LNCAP (cell line): ENCODE measurements around the gene GGNBP2.

Experiments used
- CTCF ChIP-seq: fragments of 450-650 bp; IDR thresholded peaks from 2 replicates; pipeline ENCODE4 v1.5.1; 2017; ENCODE audit warnings: mild to moderate bottlenecking

Gene GGNBP2

GRCh38 chr17:36501963-36502362, 42.8 kb upstream of the GGNBP2 start:
- no peak for TF ChIP-seq CTCF

GRCh38 chr17:36503456-36504155, 41.1 kb upstream of the GGNBP2 start:
- no peak for TF ChIP-seq CTCF

DNA sequence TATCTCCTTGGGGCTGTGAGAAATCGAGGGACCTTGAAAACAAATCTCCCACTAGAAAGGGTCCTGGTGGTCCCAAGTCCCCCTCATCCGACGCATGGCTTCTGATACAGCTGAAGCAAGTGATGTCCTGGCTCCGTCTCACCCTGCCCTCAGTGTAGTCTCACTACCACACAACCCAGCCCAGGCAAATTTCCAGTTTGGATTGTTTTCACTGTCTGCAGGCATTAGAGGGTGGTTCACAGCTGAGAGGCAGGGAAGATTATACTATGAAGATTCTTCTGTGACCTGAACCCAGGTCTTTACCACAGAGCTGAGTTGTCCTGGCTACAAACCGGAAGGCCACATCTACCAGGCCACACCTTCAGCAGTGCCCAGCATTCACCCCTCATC, 40.6 kb upstream of the GGNBP2 start:
- TF ChIP-seq CTCF, result no peak

DNA sequence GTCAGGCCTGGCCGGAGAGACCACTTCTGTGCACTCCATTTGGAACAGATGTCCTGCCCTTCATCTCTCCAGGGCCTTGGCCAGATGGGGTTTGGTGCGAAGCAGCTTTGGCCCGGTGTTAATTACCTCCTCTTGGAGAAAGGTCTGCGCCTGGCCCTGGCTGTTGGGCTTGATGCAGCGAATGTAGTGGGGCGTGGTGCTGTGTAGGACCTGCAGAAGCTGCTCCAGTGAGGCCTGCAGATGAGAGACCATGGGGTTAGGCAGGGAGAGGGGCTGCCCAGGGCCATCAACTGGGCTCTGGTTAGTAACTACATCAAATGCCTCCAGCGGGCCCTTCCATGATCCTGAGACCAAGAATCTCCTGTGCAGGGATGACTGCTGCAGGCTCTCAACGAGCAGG, 39.5 kb upstream of the GGNBP2 start:
- no peak for TF ChIP-seq CTCF

- TF ChIP-seq CTCF, result no peak
Observed at GRCh38 chr17:36506249-36506826, 38.4 kb upstream of the GGNBP2 start.

DNA sequence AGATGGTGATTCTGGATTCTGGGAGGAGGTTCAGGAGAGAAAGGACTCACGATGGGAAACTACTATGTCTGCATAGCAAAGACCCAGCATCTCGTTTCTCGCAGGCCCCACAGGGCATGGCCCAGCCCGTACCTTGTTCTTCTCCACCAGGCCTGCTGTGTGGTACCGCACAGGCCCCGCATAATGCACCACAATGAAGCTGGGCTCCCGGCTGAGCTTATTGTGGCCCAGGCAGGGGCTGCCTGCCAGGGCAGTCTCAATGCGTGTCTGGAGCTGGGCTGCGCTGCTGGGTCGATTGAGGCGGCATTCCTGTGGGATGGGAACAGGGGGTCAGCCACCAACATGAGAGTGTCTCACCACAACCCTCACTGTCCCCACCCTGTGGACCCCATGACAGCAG, 37.9 kb upstream of the GGNBP2 start:
- no peak for TF ChIP-seq CTCF

- no peak for TF ChIP-seq CTCF
Observed at GRCh38 chr17:36507266-36507665, 37.5 kb upstream of the GGNBP2 start.
